Activated T-cell treated with anti-CD3 and anti-CD28 coated beads, Interleukin-2, amount 50 U/mL, for 24 hours (primary cell): ENCODE results near the gene CDC42SE2.

Experiments
- DNase-seq: peaks from one replicate; pipeline ENCODE4 v3.0.0-alpha.2; 2020
- H3K27ac Mint-ChIP-seq: 2 replicates; pipeline ENCODE4 v1.8.0; 2020; ENCODE audit warnings: mild to moderate bottlenecking, mixed read lengths
- H3K27me3 Mint-ChIP-seq: 2 replicates; pipeline ENCODE4 v1.8.0; 2020; ENCODE audit warnings: mixed read lengths
- H3K36me3 Mint-ChIP-seq: 2 replicates; pipeline ENCODE4 v1.8.0; 2020; ENCODE audit warnings: low read depth, mixed read lengths
- H3K4me1 Mint-ChIP-seq: 2 replicates; pipeline ENCODE4 v1.8.0; 2020; ENCODE audit warnings: low read depth, mixed read lengths
- H3K4me3 Mint-ChIP-seq: 2 replicates; pipeline ENCODE4 v1.8.0; 2020; ENCODE audit warnings: mild to moderate bottlenecking, moderate library complexity, mixed read lengths
- H3K9me3 Mint-ChIP-seq: 2 replicates; pipeline ENCODE4 v1.8.0; 2020; ENCODE audit warnings: mixed read lengths

The CDC42SE2 gene

DNA sequence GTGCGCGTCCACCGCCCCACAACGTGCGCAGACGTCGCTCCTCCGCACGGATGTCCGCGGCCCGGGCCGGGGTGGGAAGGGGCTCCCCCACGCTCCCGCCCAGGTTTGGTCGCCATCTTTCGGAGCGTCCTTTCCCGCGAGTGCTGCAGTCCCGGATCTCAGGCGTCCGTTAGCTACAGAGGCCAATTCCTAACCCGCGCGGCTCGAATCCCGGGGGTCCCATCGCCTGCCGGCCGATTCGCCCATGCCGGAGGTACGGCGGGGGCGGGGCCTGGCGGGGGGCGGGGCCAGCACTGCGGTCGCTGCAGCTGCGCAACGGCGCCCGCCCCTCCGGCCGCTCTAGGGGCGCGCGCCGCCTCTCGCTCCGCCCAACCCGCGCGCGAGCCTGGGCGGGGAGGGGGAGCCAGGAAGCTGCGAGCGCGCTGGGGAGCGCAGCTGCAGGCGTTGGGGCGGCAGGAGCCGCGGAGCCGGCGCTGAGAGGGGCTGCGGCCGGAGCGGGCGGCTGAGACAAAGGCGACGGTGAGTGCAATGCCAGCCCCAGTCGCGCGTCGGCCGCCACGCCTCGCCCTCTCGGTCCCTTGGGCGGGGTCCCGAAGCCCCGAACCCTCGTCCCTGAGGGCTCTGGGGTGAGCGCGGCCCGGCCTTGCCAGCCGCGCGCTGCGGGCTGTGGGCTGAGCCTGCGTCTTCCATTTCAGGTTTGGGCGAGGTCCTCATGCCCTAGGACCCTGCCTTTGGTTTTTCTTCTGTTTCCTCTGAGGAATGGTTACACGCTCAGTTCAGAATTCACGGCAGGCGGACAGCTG, at the start of gene CDC42SE2:
TSS of gene CDC42SE2 (plus strand) at position 406 of the 803 bp plus-strand sequence. CDS start 95,441 bp downstream, outside the sequence.
- Mint-ChIP-seq H3K9me3 (no peaks in the 10 kb centered on the region), H3K36me3 (peaks cover 61% of the 10 kb centered on the region), H3K4me3 (peak within 1 kb of the TSS; percentile 85), H3K27me3 (no peaks in the 10 kb centered on the region), H3K4me1 (peaks cover 58% of the 10 kb centered on the region), H3K27ac (peak within 1 kb of the TSS; percentile 97)
- peak; percentile 92 for DNase-seq

DNA sequence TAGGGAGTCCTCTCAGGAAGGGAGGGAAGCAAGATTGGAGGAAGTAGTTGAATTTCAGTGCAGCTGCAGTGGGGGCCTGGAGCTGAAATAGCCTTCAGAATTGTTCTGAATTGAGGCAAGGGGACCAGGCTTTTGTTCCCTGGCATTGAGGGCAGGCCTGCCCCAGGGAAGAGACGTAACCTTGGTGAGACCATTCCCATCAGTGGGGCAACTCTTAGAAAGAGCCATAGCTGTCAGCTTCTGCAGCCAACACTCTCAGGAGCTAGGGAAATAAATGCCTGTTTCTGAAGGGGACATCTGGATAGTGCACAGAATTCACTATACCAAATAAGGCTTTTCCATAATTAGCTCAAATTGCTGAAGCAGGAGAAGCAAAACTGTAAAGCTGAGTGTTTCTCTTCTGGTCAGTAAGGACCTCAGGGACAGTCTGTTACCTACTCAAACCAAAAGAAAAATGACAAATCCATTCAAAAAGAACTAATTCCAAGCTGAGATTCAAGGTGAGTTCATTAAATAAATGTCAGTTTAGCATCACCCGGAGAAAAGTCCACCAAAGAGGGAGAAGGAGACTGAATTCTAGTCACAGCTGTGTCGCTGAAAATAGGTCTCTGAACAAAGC, 49.1 kb upstream of the CDC42SE2 start:
- H3K4me1 Mint-ChIP-seq = peaks cover 59% of the 10 kb centered on the region
- no peak for DNase-seq
- H3K36me3 Mint-ChIP-seq = no peaks in the 10 kb centered on the region
- H3K9me3 Mint-ChIP-seq = no peaks in the 10 kb centered on the region
- no peak overlapping the region for H3K27ac Mint-ChIP-seq
- no peaks in the 10 kb centered on the region for H3K27me3 Mint-ChIP-seq
- H3K4me3 Mint-ChIP-seq = no peak overlapping the region

DNA sequence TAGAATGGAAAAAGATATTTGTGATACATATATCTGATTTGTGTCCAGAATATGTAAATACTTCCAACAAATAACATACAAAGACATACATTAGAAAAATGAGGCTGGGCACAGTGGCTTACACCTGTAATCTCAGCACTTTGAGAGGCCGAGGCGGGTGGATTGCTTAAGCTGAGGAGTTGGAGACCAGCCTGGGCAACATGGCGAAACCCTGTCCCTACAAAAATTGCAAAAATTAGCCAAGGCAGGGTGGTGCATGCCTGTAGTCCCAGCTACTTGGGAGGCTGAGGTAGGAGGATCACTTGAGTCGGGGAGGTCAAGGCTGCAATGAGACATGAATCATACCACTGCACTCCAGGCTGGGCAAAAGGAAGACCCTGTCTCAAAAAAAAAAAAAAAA, 46.1 kb upstream of the CDC42SE2 start:
- Mint-ChIP-seq H3K27ac (peak overlapping the region; percentile 40), H3K4me3 (no peak overlapping the region), H3K4me1 (peaks cover 44% of the 10 kb centered on the region), H3K9me3 (no peaks in the 10 kb centered on the region), H3K27me3 (no peaks in the 10 kb centered on the region), H3K36me3 (no peaks in the 10 kb centered on the region)
- no peak for DNase-seq

DNA sequence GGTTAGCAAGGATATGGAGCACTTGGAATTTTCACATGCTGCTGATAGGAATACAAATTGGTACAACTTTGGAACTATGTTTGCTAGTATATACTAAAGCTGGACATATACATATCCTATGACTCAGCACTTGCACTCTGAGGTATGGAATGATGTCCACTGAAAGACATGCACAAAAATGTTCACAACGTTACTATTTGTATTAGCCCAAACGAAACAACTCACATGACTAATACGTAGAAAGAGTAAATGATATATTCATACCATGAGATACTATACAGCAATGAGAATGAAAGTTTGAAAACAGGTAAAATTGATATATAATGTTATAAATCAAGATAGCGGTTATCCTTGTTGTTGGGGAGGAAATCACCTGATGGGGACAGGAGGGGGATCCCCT, 45.5 kb upstream of the CDC42SE2 start:
- Mint-ChIP-seq H3K4me1 (peaks cover 44% of the 10 kb centered on the region), H3K9me3 (no peaks in the 10 kb centered on the region), H3K36me3 (no peaks in the 10 kb centered on the region), H3K27me3 (no peaks in the 10 kb centered on the region), H3K4me3 (no peak overlapping the region), H3K27ac (peak overlapping the region; percentile 40)
- DNase-seq = no peak

DNA sequence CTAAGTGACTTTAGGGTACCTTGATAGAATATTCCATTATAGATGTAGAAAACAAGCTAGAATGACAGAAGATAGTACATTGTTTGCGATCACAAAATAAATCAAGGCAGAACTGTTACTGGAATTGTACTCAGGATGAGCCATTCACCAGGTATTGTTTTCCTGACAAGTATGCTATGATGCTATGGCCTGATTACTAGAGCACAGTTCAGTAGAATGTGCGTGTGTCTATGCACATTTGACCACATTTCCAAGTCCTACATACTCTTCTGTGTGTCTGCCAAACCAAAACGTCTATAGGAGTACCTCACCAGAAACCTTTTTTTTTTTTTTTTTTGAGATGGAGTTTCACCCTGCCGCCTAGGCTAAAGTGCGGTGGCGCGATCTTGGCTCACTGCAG, 43.3 kb upstream of the CDC42SE2 start:
- no peak for DNase-seq
- H3K4me1 Mint-ChIP-seq = peaks cover 31% of the 10 kb centered on the region

DNA sequence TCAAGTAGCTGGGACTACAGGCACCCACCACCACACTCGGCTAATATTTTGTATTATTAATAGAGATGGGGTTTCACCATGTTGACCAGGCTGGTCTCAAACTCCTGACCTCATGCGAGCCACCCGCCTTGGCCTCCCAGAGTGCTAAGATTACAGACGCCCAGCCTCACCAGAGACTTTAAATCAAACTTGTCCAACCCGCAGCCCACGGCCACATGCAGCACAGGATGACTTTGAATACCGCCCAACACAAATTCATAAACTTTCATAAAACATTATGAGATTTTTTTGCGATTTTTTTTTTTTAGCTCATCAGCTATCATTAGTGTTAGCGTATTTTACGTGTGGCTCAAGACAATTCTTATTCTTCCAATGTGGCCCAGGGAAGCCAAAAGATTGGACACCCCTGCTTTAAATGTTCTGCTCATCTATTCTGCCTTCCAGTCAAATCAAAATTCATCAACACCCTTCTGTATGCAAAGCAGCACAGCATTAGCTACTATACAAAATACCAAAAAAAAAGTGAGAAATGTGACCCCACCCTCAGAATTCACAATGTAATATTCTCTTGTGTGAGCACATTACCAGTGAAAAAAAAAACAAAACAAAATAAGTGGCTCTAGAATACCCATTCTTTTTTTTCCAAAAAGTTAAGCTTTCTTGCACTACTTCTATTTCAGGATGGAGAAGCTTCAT, 42.7 kb upstream of the CDC42SE2 start:
- no peak overlapping the region for H3K27ac Mint-ChIP-seq

More for the DNA sequence above, 43.3 kb upstream of the CDC42SE2 start:
- no peaks in the 10 kb centered on the region for H3K27me3 Mint-ChIP-seq
- H3K36me3 Mint-ChIP-seq = no peaks in the 10 kb centered on the region
- H3K27ac Mint-ChIP-seq = no peak overlapping the region
- no peak overlapping the region for H3K4me3 Mint-ChIP-seq
- no peaks in the 10 kb centered on the region for H3K9me3 Mint-ChIP-seq

DNA sequence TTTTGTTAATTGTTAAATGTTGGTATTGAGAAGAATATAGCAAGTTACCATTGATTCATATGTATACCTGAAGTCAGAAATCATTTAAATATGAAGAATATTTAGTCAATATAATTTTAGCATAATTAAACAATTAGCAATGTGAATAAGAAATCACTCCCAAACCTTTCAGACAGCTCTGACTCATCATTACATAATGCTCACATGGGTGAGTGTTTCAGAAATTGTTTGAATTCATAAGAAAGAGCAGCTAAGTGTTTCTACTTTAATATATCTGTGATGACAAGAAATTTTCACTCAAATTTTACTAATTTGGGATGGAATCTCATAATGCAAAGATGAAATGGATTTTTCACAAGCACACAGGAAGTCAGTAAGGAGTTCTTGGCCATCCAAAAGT, 42.0 kb upstream of the CDC42SE2 start:
- Mint-ChIP-seq H3K27ac (no peak overlapping the region), H3K4me3 (no peak overlapping the region)

More for the DNA sequence above, 42.7 kb upstream of the CDC42SE2 start:
- H3K9me3 Mint-ChIP-seq = no peaks in the 10 kb centered on the region
- no peak overlapping the region for H3K4me3 Mint-ChIP-seq
- no peak for DNase-seq
- H3K4me1 Mint-ChIP-seq = peaks cover 31% of the 10 kb centered on the region
- no peaks in the 10 kb centered on the region for H3K36me3 Mint-ChIP-seq
- H3K27me3 Mint-ChIP-seq = no peaks in the 10 kb centered on the region

GRCh38 chr5:131222731-131223130, 41.1 kb upstream of the CDC42SE2 start:
- H3K4me3 Mint-ChIP-seq = no peak overlapping the region
- peaks cover 27% of the 10 kb centered on the region for H3K4me1 Mint-ChIP-seq
- H3K9me3 Mint-ChIP-seq = no peaks in the 10 kb centered on the region
- no peaks in the 10 kb centered on the region for H3K27me3 Mint-ChIP-seq
- H3K36me3 Mint-ChIP-seq = no peaks in the 10 kb centered on the region
- no peak for DNase-seq
- H3K27ac Mint-ChIP-seq = no peak overlapping the region

More for the DNA sequence above, 42.0 kb upstream of the CDC42SE2 start:
- no peaks in the 10 kb centered on the region for H3K36me3 Mint-ChIP-seq
- no peaks in the 10 kb centered on the region for H3K9me3 Mint-ChIP-seq
- no peaks in the 10 kb centered on the region for H3K27me3 Mint-ChIP-seq
- DNase-seq = no peak
- H3K4me1 Mint-ChIP-seq = peaks cover 31% of the 10 kb centered on the region

GRCh38 chr5:131223751-131224386, 40.0 kb upstream of the CDC42SE2 start:
- no peak overlapping the region for H3K4me3 Mint-ChIP-seq
- DNase-seq = no peak
- H3K36me3 Mint-ChIP-seq = no peaks in the 10 kb centered on the region
- H3K27me3 Mint-ChIP-seq = no peaks in the 10 kb centered on the region
- H3K9me3 Mint-ChIP-seq = no peaks in the 10 kb centered on the region
- peaks cover 17% of the 10 kb centered on the region for H3K4me1 Mint-ChIP-seq
- no peak overlapping the region for H3K27ac Mint-ChIP-seq

DNA sequence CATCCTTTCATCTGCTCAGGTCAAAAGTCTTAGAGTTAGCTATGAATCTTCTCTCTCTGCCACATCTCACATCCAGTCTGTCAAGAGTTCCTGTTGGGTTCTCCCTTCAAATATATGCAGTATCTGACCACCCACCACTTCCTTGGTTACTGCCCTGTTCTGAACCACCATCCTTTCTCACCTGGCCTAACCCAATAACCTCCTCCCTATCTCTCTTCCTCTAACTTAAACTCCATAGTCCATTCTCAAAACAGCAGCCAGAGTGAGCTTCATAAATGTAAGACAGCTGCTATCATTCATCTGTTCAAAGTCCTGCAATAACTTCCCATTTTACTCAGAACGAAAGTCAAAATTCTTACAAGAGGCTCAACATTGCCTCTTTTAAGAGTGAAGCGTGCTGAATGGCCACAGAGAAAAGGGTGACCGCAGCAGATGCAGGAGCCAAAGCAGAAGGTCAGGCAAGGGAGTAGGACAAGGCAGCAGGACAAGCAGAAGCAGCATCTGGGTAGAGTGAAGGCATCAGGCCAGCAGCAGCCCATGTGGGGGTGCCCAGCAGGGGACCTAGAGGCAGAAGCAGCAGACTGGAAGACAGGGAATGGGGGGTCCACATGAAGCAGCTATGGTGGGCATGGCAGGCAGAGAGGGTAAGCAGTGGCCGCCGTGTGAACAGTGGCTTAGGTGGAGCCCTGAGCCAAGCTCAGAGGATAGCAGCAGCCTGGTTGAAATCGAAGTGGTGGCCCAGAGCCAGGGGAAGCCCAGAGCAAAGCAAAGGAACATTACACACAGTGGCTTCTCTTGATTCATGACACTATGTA, 39.3 kb upstream of the CDC42SE2 start:
- H3K36me3 Mint-ChIP-seq = no peaks in the 10 kb centered on the region
- no peak for DNase-seq
- no peaks in the 10 kb centered on the region for H3K27me3 Mint-ChIP-seq
- no peak overlapping the region for H3K27ac Mint-ChIP-seq
- H3K9me3 Mint-ChIP-seq = no peaks in the 10 kb centered on the region
- peaks cover 10% of the 10 kb centered on the region for H3K4me1 Mint-ChIP-seq
- no peak overlapping the region for H3K4me3 Mint-ChIP-seq

DNA sequence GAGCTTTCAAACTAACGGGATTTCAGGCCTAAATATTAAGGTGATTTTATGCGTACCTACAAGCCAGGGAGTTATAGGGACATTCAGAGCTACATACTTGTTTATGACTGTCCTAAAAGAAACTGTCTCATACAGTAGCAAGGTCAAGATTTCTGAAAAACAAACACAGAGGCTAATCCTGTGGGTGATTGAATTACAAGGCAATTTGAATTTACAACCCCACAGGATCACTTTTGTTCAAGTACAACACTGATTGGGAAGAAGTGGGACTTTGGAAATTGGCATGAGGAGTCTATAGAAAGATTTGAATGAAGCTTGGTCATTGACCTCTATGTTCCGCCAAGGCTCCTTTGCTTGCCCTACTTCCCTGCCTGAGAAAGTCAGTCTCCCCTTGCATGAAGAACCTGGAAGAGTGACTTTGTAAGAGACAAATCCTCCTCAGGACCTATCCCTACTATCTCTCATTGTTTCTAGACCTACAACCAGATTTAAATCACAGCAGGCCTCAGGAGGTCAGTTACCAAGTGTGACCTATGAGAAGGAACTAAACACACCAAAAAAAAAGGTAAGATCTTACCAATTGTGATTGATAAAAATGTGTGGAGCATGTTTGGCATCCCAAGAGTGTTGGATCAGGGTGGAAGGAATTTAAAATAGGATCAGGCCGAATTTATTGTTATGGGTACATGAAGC, 38.4 kb upstream of the CDC42SE2 start:
- Mint-ChIP-seq H3K9me3 (no peaks in the 10 kb centered on the region), H3K36me3 (no peaks in the 10 kb centered on the region), H3K4me1 (peaks cover 14% of the 10 kb centered on the region), H3K27ac (no peak overlapping the region), H3K4me3 (no peak overlapping the region), H3K27me3 (no peaks in the 10 kb centered on the region)
- no peak for DNase-seq

GRCh38 chr5:131226899-131227298, 37.0 kb upstream of the CDC42SE2 start:
- Mint-ChIP-seq H3K27ac (no peak overlapping the region), H3K36me3 (no peaks in the 10 kb centered on the region), H3K27me3 (no peaks in the 10 kb centered on the region), H3K4me1 (peaks cover 10% of the 10 kb centered on the region), H3K4me3 (no peak overlapping the region), H3K9me3 (no peaks in the 10 kb centered on the region)
- DNase-seq = no peak

GRCh38 chr5:131228646-131229045, 35.2 kb upstream of the CDC42SE2 start:
- Mint-ChIP-seq H3K27ac (no peak overlapping the region), H3K4me1 (peaks cover 10% of the 10 kb centered on the region), H3K27me3 (no peaks in the 10 kb centered on the region), H3K9me3 (no peaks in the 10 kb centered on the region), H3K4me3 (no peak overlapping the region), H3K36me3 (no peaks in the 10 kb centered on the region)
- no peak for DNase-seq
